Activated CD4-positive, alpha-beta T cell treated with anti-CD3 and anti-CD28 coated beads, Interleukin-2, amount 50 U/mL, for 24 hours (primary cell): ENCODE results near the gene GRAMD1B.
"Not testable (repeated sequence)": the region's sequence is repeated elsewhere in the genome, so short reads cannot be mapped to it uniquely, and the experiment has no call there.

Source experiments
- DNase-seq, 2 donors: peaks; one replicate each; pipeline ENCODE4 v3.0.0-alpha.2; 2020; ENCODE audit warnings: low read depth in 1 of 2, low spot score in 1 of 2

The GRAMD1B gene

DNA sequence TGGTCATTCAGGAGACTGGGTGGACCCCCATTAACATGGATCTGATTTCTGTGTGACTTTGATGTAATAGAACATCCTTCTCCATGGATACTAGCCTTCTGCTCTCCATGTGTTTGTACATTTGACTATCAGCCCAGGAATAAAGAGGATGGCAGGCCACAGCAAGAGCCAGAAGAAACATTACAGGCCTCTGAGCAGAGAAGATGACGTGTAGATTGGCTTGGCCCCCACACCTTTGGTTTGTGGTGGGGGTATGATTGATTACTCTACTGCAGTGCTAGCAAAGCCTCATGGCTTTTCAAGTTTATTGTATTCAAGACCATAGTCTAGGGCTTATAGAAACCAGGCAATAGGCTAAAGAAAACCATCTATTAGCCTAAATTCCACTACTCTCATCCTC, 77.0 kb downstream of the GRAMD1B start:
- DNase-seq: no peak

DNA sequence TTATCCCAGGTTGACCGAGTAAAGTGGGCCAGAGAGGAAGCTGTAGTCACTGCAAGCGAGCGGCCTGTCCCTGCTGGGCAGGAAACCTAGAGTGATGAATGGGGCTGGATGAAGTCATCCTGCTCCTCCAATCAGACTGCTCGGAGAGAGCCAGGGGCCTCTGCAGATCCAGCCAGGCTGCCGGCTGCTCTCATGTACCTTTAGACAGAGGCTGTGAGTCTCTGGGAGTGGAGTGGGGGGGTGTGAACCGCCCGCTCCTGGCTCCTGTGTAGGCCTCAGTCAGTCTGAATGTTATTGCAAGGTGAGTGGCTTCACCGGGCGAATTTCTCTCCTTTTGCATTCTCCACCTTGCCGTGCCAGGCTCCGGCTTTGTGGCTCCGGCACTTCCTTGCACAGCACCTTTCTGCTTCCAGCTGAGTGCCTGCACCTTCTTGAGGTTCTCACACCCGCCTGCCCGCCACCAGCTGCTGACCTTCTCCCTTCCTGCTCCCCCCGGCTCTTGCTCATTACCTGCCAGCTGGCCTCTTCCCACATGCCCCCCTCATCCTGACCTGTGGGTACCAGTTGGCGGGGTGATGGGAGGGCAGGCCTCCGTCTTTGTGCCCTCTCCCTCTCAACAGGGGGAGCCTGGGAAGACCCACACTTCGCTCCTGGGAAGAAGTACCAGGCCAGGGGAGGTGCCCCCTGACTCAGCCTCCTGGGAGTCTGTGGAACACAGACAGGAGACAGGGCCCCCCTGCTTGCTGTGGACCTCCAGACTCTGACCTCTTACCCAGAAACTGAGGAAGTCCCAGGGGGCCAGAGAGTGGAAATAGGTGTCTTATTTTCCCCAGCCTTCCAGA, 79.9 kb downstream of the GRAMD1B start:
- no peak for DNase-seq

DNA sequence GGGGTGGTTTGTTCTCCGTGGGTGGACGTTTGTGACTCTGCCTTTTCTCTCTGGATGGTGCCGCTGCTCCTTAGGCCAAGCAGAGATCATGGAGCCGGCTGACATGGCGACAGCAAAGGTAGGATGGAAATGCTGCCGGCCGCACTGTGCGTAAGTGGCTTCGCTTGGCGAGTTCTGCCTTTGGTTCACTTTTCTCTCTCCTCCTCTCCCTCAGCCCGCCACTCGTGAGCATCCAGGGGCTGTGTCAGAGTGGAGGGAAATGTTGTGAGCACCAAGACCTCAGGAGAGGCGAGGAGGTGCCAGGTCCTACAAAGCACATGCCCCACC, 80.5 kb downstream of the GRAMD1B start:
- no peak for DNase-seq

DNA sequence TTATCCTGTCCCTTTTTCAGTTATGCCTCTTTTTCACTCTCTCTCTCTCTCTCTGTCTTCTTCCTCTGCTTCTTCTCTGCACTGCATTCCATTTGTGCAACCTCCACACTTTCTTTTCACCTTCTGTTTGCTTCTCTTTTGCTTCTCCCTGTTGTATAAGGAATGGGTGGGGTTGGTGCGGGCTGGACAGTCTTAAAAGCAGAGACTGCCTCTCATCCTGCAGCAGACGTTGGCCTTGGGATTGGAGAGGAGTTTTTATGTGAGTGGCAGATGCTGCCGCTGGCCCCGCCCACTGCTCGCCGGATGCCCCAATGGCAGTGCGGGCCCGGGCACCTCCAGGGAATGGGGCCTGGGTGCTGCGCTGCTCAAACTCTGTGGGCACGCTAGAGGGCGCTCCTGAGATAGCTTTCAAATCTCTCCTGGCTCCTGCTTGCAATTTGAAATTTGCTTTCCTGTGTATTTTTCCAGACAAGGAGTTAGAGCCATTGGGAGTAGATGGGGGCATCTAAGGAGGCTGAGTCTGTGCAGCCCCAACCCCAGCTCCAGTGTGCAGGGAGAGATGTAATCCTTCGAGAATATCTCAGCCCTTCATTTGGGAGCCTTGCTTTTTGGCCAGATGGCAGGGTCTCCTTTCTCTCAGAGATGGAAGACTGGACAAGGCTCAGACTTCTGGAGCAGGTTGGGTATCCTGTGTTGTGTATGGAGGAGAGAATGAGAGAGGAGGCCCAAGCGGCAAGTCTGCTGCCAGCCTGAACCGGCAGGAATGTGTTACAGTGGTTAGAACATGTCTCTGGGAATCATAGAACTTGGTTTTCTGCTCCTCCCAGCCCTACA, 81.2 kb downstream of the GRAMD1B start:
- DNase-seq: peak; percentile 39 to 54

- not testable (repeated sequence) for DNase-seq
These were observed 83.2 kb downstream of the GRAMD1B start for GRCh38 chr11:123513309-123513708.

- no peak for DNase-seq
These were observed 86.2 kb downstream of the GRAMD1B start for GRCh38 chr11:123516238-123516637.

- DNase-seq: no peak
These were observed 87.7 kb downstream of the GRAMD1B start for GRCh38 chr11:123517559-123518364.

- DNase-seq: no peak
These were observed 88.5 kb downstream of the GRAMD1B start for GRCh38 chr11:123518496-123519054.

- DNase-seq: no peak
These were observed 89.2 kb downstream of the GRAMD1B start for GRCh38 chr11:123519055-123519796.

GRCh38 chr11:123519797-123520193, 89.7 kb downstream of the GRAMD1B start:
- DNase-seq: no peak

GRCh38 chr11:123520476-123520875, 90.4 kb downstream of the GRAMD1B start:
- DNase-seq: not testable (repeated sequence)

- no peak for DNase-seq
These were observed 90.9 kb downstream of the GRAMD1B start for GRCh38 chr11:123521001-123521400.

GRCh38 chr11:123521930-123522329, 91.9 kb downstream of the GRAMD1B start:
- DNase-seq: no peak

GRCh38 chr11:123523539-123523938, 93.5 kb downstream of the GRAMD1B start:
- no peak for DNase-seq

- no peak for DNase-seq
These were observed 95.0 kb downstream of the GRAMD1B start for GRCh38 chr11:123525097-123525496.

- no peak for DNase-seq
These were observed 95.4 kb downstream of the GRAMD1B start for GRCh38 chr11:123525511-123525918.

GRCh38 chr11:123526027-123526805, 96.1 kb downstream of the GRAMD1B start:
- DNase-seq: no peak

- DNase-seq: no peak
These were observed 96.8 kb downstream of the GRAMD1B start for GRCh38 chr11:123526918-123527317.

DNA sequence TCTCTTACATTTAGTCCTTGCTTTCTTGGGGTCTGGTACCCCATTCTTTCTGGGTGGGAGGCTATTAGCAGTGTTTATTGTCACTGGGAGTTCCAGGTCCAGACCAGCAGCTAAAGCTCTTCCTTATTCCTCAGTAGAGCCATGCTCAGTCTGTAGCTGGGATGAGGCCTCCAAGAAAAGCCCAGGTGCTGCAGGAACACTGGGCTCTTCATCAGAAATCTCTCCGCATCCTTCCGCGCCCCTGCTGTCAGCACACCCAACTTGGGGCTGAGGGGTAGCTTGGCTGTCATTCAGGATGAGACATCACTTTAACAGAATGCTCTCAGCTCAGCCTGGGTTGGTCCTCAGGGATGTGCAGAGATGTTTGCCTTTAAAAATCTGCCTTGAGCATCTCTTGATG, 97.5 kb downstream of the GRAMD1B start:
- DNase-seq: no peak

GRCh38 chr11:123527947-123528346, 97.9 kb downstream of the GRAMD1B start:
- DNase-seq: no peak
